B cell (primary cell): ENCODE results near the gene NEGR1. TPM values are rescaled to one million over a fixed set of nuclear protein-coding genes. Genes with fewer than 3 reads are reported as not detected.

Experiments used
- ATAC-seq: fragments of 200-7000 bp; cut with Tn5 transposase; one replicate; pipeline ENCODE4 v1.10.0; 2021; ENCODE audit warnings: low read depth, mild to moderate bottlenecking, moderate number of reproducible peaks, moderate library complexity
- CTCF ChIA-PET: fragments of 350-600 bp; sonication (Branson Sonifier 250); formaldehyde crosslinking; loops from one replicate; lab custom pipeline; 2021; ENCODE audit warnings: antibody characterized with exemption, inconsistent platforms; lab: Charles Lee
- POLR2A ChIA-PET: fragments of 350-600 bp; sonication (Branson Sonifier 250); formaldehyde crosslinking; loops from one replicate; lab custom pipeline; 2021; ENCODE audit warnings: antibody characterized with exemption; lab: Charles Lee
- DNase-seq: peaks from one replicate; pipeline ENCODE4 v3.0.0; 2013
- H2AFZ ChIP-seq: 2 replicates; pipeline ENCODE4 v1.6.1; 2012; ENCODE audit warnings: mild to moderate bottlenecking, low read depth, low read length; ENCODE audit not compliant: insufficient read depth, poor library complexity, severe bottlenecking
- H3K27ac ChIP-seq, 2 donors: 1 replicate in 1 of 2; 2 replicates in 1 of 2; pipeline ENCODE4 v1.5.1; 2012 to 2013; ENCODE audit warnings: low read length in 2 of 2, mild to moderate bottlenecking in 2 of 2, moderate library complexity in 1 of 2
- H3K27me3 ChIP-seq, 4 experiments: fragments of 200-600 bp in 1 of 4; sonication (generic) in 1 of 4; replicated peaks in 1 of 4; 1 replicate in 2 of 4; 2 replicates in 2 of 4; pipeline versions ENCODE4 v1.6.1 to v1.7.0; 2013 to 2016; ENCODE audit warnings: low read length in 3 of 4, mild to moderate bottlenecking in 2 of 4, mixed read lengths in 1 of 4, moderate library complexity in 1 of 4; ENCODE audit not compliant: insufficient read depth in 4 of 4, control insufficient read depth in 3 of 4; ENCODE audit errors: control extremely low read depth in 1 of 4
- H3K36me3 ChIP-seq, 2 experiments: replicated peaks in 1 of 2; 1 replicate in 1 of 2; 2 replicates in 1 of 2; pipeline versions ENCODE4 v1.6.1 to v1.7.1; 2013; ENCODE audit warnings: low read length in 1 of 2; ENCODE audit not compliant: insufficient read depth in 2 of 2, control insufficient read depth in 1 of 2; ENCODE audit errors: control extremely low read depth in 1 of 2, extremely low read depth in 1 of 2
- H3K4me1 ChIP-seq, 2 donors: fragments of 200-600 bp in 1 of 2; sonication (generic) in 1 of 2; 1 replicate in 1 of 2; 2 replicates in 1 of 2; pipeline versions ENCODE4 v1.5.1 to v1.6.1; 2013 to 2017; ENCODE audit warnings: low read length in 2 of 2; ENCODE audit not compliant: control insufficient read depth in 2 of 2, insufficient read depth in 2 of 2
- H3K4me2 ChIP-seq: replicated peaks from 2 replicates; pipeline ENCODE3; 2012; ENCODE audit warnings: mild to moderate bottlenecking, low read depth, low read length; ENCODE audit not compliant: poor library complexity, severe bottlenecking
- H3K4me3 ChIP-seq, 5 experiments: fragments of 200-600 bp in 1 of 5; sonication (generic) in 1 of 5; 1 replicate in 3 of 5; 2 replicates in 2 of 5; pipeline versions ENCODE4 v1.5.1 to v1.7.0; 2011 to 2016; ENCODE audit warnings: low read length in 4 of 5, mild to moderate bottlenecking in 4 of 5, low read depth in 2 of 5, control low read depth in 1 of 5, moderate library complexity in 1 of 5; ENCODE audit not compliant: insufficient read depth in 1 of 5; ENCODE audit errors: control extremely low read depth in 1 of 5, extremely low read depth in 1 of 5
- H3K79me2 ChIP-seq: fragments of 200-600 bp; sonication (generic); one replicate; pipeline ENCODE4 v1.6.0; 2016; ENCODE audit warnings: low read length; ENCODE audit not compliant: control insufficient read depth, insufficient read depth
- H3K9ac ChIP-seq: fragments of 200-600 bp; sonication (generic); 2 replicates; pipeline ENCODE4 v1.6.1; 2017; ENCODE audit warnings: mild to moderate bottlenecking, low read length, moderate library complexity
- H3K9me3 ChIP-seq, 3 donors: one replicate each; pipeline versions ENCODE4 v1.6.1 to v1.7.1; 2013; ENCODE audit warnings: low read length in 2 of 3; ENCODE audit not compliant: control insufficient read depth in 2 of 3, insufficient read depth in 1 of 3; ENCODE audit errors: control extremely low read depth in 1 of 3
- H4K20me1 ChIP-seq: 2 replicates; pipeline ENCODE4 v1.6.0; 2012; ENCODE audit warnings: mild to moderate bottlenecking, low read length; ENCODE audit not compliant: insufficient read depth, control insufficient read depth, poor library complexity, severe bottlenecking
- H3K27ac Mint-ChIP-seq: one replicate; pipeline ENCODE4 v1.8.0; 2021; ENCODE audit warnings: mixed read lengths
- H3K27me3 Mint-ChIP-seq: one replicate; pipeline ENCODE4 v1.8.0; 2021; ENCODE audit warnings: mixed read lengths
- H3K4me1 Mint-ChIP-seq: one replicate; pipeline ENCODE4 v1.8.0; 2021; ENCODE audit warnings: mixed read lengths
- H3K4me3 Mint-ChIP-seq: one replicate; pipeline ENCODE4 v1.8.0; 2021; ENCODE audit warnings: mixed read lengths
- H3K9me3 Mint-ChIP-seq: one replicate; pipeline ENCODE4 v1.8.0; 2022; ENCODE audit warnings: mixed read lengths; ENCODE audit not compliant: insufficient read depth
- EZH2 ChIP-seq: IDR thresholded peaks from 2 replicates; pipeline ENCODE4 v1.6.1; 2012; ENCODE audit warnings: borderline replicate concordance, low read depth, mild to moderate bottlenecking, moderate library complexity, low read length; ENCODE audit not compliant: insufficient read depth, poor library complexity, severe bottlenecking
- WGBS: methylation state at CpG from one replicate; pipeline ENCODE4 v1.1.5; 2013; ENCODE audit warnings: missing lambda C conversion rate; ENCODE audit not compliant: insufficient coverage; 5-methylcytosine and 5-hydroxymethylcytosine counted together
- intact Hi-C: fragments of 100-400 bp; cut with micrococcal nuclease; formaldehyde crosslinking; loops from one replicate; pipeline ENCODE4 v1.10.0; 2022
- polyA plus RNA-seq: library from polyadenylated mRNA; depleted of rRNA; stranded (reverse); fragments of >200 nt; gene quantifications from 2 replicates; pipeline ENCODE4 v1.2.3, GENCODE V29; 2012
- total RNA-seq, 2 donors: library from RNA; stranded (reverse); fragments of 120-200 nt in 1 of 2; gene quantifications; 1 replicate in 1 of 2; 2 replicates in 1 of 2; pipeline versions ENCODE4 v1.2.3 to v1.2.4, GENCODE V29; 2013 to 2022
- TF ChIP-seq, protein P1 (sequence below): fragments of 200-600 bp; IDR thresholded peaks from one replicate; pipeline ENCODE4 v1.8.0; 2022; ENCODE audit warnings: antibody characterized with exemption, mild to moderate bottlenecking

NEGR1 gene
- total and polyA plus RNA-seq, 2 donors (not counting 1 experiment from before 2014, with no cell fraction given): 0.01 TPM; not detected in 1

DNA sequence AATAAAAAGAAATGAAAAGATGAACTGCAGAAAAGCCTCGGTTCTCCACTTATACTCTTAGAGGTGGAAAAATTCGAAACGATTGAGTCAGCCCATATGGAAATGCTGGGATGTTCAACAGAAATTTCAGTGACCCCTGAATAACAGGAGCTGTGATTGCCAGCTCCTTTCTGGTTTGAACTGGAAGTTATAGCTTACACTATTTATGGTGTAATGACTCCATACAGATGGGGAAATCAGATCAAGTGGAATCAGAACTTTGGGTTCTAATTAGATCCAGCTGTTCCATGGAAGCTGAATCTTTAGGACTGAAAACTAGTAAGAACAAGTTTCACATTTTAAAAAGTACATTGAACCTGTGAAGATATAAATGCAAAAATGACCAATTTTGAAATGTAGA, 632.2 kb downstream of the NEGR1 start:
- Histone ChIP-seq H3K9ac (no peak overlapping the region), H3K4me3 (no peak overlapping the region), H3K27ac (no peak overlapping the region), H3K79me2 (no peaks in the 10 kb centered on the region), H3K27me3 (no peaks in the 10 kb centered on the region), H3K9me3 (no peaks in the 10 kb centered on the region), H3K4me1 (no peaks in the 10 kb centered on the region), H3K36me3 (no peaks in the 10 kb centered on the region), H4K20me1 (no peaks in the 10 kb centered on the region), H3K4me2 (no peak overlapping the region), H2AFZ (no peak overlapping the region)
- ATAC-seq (no peak), DNase-seq (no peak)
- Mint-ChIP-seq H3K27me3 (no peaks in the 10 kb centered on the region), H3K27ac (no peak overlapping the region), H3K4me1 (no peaks in the 10 kb centered on the region), H3K9me3 (no peaks in the 10 kb centered on the region), H3K4me3 (no peak overlapping the region)
- CTCF ChIA-PET: no interaction called here
- TF ChIP-seq, protein P1, sequence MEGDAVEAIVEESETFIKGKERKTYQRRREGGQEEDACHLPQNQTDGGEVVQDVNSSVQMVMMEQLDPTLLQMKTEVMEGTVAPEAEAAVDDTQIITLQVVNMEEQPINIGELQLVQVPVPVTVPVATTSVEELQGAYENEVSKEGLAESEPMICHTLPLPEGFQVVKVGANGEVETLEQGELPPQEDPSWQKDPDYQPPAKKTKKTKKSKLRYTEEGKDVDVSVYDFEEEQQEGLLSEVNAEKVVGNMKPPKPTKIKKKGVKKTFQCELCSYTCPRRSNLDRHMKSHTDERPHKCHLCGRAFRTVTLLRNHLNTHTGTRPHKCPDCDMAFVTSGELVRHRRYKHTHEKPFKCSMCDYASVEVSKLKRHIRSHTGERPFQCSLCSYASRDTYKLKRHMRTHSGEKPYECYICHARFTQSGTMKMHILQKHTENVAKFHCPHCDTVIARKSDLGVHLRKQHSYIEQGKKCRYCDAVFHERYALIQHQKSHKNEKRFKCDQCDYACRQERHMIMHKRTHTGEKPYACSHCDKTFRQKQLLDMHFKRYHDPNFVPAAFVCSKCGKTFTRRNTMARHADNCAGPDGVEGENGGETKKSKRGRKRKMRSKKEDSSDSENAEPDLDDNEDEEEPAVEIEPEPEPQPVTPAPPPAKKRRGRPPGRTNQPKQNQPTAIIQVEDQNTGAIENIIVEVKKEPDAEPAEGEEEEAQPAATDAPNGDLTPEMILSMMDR: no peak
- TF ChIP-seq EZH2: no peak
- WGBS: no CpG with 5 or more reads among the region's 3 CpGs
- intact Hi-C loops: no loop called here
- POLR2A ChIA-PET: no interaction called here

DNA sequence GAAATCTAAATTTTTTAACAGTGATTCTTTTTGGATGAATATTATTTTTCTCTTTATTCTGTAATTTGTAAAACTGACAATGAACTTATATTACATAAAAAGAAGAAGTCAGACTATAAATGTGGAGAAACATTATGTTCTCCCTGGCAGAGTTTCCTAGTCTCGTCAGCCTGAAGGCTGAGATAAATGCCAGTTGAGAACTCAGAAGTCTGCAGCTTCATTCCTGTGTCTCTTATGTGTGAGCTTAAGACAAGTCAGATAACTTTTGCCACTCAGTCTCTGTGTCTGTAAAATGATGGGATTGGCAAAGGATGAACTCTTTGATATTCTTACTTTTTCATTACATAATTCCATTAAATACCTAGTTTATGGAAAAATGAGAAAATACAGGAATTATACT, 632.7 kb downstream of the NEGR1 start:
- H3K9me3 ChIP-seq: no peaks in the 10 kb centered on the region
- WGBS: 100% methylated on average over 1 of the region's 1 CpG
- H3K4me3 ChIP-seq: no peak overlapping the region
- H3K9ac ChIP-seq: no peak overlapping the region
- H3K36me3 ChIP-seq: no peaks in the 10 kb centered on the region
- H3K4me3 Mint-ChIP-seq: no peak overlapping the region
- ATAC-seq (no peak), DNase-seq (no peak)
- H3K9me3 Mint-ChIP-seq: no peaks in the 10 kb centered on the region
- no peaks in the 10 kb centered on the region for H4K20me1 ChIP-seq
- H3K27ac Mint-ChIP-seq: no peak overlapping the region
- H3K79me2 ChIP-seq: no peaks in the 10 kb centered on the region
- ChIA-PET POLR2A (no interaction called here), CTCF (no interaction called here)
- intact Hi-C loops: no loop called here
- no peak overlapping the region for H2AFZ ChIP-seq
- H3K27me3 ChIP-seq: no peaks in the 10 kb centered on the region
- no peaks in the 10 kb centered on the region for H3K4me1 ChIP-seq
- no peaks in the 10 kb centered on the region for H3K4me1 Mint-ChIP-seq
- H3K4me2 ChIP-seq: no peak overlapping the region
- no peaks in the 10 kb centered on the region for H3K27me3 Mint-ChIP-seq
- no peak for TF ChIP-seq EZH2
- TF ChIP-seq, protein P1: no peak
- H3K27ac ChIP-seq: no peak overlapping the region
